T-helper 17 cell (primary cell): Measurements from ENCODE around the gene CDC26. TPM values are rescaled to one million over a fixed set of nuclear protein-coding genes. Genes with fewer than 3 reads are reported as not detected.

Source experiments
- ATAC-seq: fragments of 150-1000 bp; cut with Tn5 transposase; 2 replicates; pipeline ENCODE4 v1.10.0; 2021; ENCODE audit warnings: mild to moderate bottlenecking, moderate library complexity
- DNase-seq, 3 donors: peaks; one replicate each; pipeline versions ENCODE4 v3.0.0 to v3.0.0-alpha.2; 2020 to 2021
- H3K9me3 ChIP-seq: one replicate; pipeline ENCODE4 v1.7.0; 2013; ENCODE audit warnings: low read length, mild to moderate bottlenecking; ENCODE audit not compliant: control insufficient read depth, poor library complexity, severe bottlenecking
- H3K27ac Mint-ChIP-seq: one replicate; pipeline ENCODE4 v1.8.0; 2022; ENCODE audit warnings: mild to moderate bottlenecking, moderate library complexity, mixed read lengths
- H3K27me3 Mint-ChIP-seq: one replicate; pipeline ENCODE4 v1.8.0; 2022; ENCODE audit warnings: mixed read lengths
- H3K36me3 Mint-ChIP-seq: one replicate; pipeline ENCODE4 v1.8.0; 2022; ENCODE audit warnings: low read depth, mixed read lengths
- H3K4me1 Mint-ChIP-seq: one replicate; pipeline ENCODE4 v1.8.0; 2022; ENCODE audit warnings: mild to moderate bottlenecking, mixed read lengths
- H3K4me3 Mint-ChIP-seq: one replicate; pipeline ENCODE4 v1.8.0; 2022; ENCODE audit warnings: mild to moderate bottlenecking, moderate library complexity, mixed read lengths
- total RNA-seq, 4 donors: library from RNA in 2 of 4; stranded (reverse) in 2 of 4; gene quantifications; one replicate each; pipeline ENCODE4 v1.2.3 and lab custom pipeline; 2022 to 2026

Gene CDC26
- total RNA-seq, 2 donors from 2014 or later, result 20.2 to 22.8 TPM

DNA sequence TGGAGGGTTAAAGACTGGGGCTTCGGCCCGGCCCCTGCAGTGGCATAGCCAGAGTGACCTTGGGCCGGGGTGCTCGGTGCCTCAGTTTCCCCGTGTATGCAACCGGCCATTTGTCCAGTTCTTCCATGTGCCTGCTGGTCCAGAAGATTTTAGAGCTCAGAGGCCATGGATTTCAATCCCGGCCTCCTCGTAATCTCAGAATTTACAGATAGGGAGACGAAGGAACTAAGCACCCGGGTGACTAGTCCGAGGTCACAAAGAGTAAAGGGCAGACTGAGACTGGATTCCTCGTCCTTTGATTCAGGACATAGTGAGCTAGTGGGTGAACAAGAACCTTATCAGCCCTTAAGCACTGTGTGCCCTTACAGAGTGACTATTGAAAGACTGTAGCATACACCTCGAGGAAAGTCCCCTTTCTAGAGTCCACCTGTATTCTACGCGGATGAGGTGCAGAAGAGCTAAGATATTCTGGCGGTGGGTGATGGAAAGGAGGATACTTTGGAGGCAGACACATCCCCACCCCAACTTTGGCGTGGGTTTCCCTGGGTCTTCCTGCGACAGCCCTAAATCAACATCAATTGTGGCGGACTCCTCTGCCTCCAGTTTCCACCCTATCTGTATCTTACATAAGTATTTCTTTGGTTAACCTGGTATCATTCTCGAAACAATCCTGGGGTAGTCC lies 53.4 kb downstream of the CDC26 start:
- H3K9me3 ChIP-seq, result no peaks in the 10 kb centered on the region
- Mint-ChIP-seq H3K4me1 (peaks cover 26% of the 10 kb centered on the region), H3K27ac (peak overlapping the region; percentile 90), H3K4me3 (peak overlapping the region; percentile 96), H3K36me3 (no peaks in the 10 kb centered on the region), H3K27me3 (no peaks in the 10 kb centered on the region)
- ATAC-seq, result no peak
- peak in 1 of 3 donors; percentile 4 for DNase-seq

DNA sequence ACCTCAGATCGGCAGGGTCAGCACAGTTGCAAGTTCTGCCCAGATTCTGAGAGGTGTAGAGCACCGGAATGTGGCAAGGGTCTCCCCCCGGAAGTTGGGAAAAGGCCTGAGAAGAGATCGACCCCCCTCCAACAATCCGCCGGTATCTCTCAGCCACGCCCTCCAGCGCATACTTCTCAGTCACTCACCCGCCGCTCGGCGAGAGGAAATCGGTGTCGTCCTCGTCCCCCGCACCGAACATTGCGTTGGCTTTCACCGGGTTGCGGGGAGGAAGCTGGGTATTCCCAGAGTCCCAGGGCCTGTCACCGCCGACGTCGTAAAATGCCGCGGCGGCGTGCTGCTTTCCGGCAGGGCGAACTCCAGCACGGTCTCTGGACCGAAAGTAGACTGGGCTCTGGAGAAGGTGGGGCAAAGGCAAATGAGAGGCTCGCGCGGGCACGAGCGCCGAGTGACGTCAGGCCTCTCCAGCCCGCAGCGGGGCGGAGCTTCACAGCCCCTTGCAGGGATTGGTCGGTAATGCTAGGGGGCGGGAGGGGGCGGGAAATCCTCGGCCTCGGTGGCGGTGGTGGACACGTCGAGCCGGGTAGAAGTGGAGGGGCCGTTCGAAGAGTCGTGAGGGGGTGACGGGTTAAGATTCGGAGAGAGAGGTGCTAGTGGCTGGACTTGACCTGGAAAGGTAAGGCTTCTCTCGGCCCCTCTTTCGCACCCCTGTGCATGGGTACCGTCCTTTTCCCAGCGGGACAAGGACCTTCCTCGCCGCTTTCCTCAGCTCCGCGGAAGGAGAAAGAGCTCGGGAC lies 54.2 kb downstream of the CDC26 start, which contains the start of the genes FKBP15 and SLC31A1:
Gene FKBP15 (minus strand): TSS at position 275 of the 797 bp plus-strand sequence. CDS start 34 bp downstream, at position 241.
Gene SLC31A1 (plus strand): TSS at position 542 of the 797 bp plus-strand sequence. CDS start 34,605 bp downstream, outside the sequence.
- Mint-ChIP-seq H3K27me3 (no peaks in the 10 kb centered on the region), H3K4me3 (peak within 1 kb of the TSS; percentile 96), H3K4me1 (peaks cover 26% of the 10 kb centered on the region), H3K27ac (peak within 1 kb of the TSS; percentile 90), H3K36me3 (no peaks in the 10 kb centered on the region)
- H3K9me3 ChIP-seq, result no peaks in the 10 kb centered on the region
- DNase-seq (peak; percentile 92 to 97 (median 93)), ATAC-seq (peak; percentile 98)

DNA sequence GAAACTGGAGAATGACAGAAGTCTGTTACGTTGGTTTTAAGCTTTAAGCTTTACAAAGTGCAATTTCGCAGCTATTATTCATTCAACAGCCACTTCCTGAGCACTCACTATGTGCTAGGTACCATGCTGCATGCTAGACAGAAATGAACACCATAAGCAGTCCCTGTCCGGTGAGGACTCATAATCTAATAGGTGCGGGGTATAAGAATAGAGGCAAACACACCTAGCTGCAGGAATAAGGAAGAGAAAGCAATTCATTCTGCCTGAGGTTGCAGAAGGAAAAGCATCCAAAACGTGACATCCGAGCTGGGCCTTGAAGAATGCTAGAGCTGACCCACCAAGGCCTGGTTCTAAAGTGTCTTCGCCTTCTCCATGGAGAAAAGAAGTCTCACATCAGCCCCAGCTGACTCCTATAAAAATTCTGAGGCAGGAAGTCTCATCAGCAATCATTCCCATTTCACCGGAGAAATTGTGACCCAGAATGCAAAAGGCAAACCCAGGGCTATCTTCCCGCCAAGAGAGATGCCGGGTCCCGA lies 54.8 kb downstream of the CDC26 start:
- ATAC-seq, result no peak
- Mint-ChIP-seq H3K4me1 (peaks cover 26% of the 10 kb centered on the region), H3K36me3 (no peaks in the 10 kb centered on the region), H3K27me3 (no peaks in the 10 kb centered on the region), H3K4me3 (peak overlapping the region; percentile 96), H3K27ac (peak overlapping the region; percentile 90)
- H3K9me3 ChIP-seq, result no peaks in the 10 kb centered on the region
- DNase-seq, result no peak

DNA sequence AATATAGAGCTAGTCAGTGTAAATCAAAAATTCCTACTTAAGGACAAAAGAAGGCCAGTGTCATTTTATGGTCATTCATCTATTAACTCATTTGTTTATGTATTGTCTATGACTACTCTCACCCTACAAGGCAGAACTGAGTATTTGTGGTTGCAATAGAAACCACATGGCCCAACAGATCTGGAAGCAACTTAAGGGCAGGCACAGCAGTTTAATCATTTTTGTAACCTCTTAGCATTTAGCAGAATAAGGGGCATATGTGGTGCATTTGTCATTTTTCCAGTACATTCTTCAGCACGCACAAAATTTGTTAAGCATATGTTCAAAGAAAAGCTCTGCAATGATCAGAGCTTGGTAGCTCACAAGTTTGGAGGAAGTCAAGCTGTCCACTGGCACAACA lies 55.4 kb downstream of the CDC26 start:
- ATAC-seq, result no peak
- peak overlapping the region; percentile 96 for H3K4me3 Mint-ChIP-seq
- peaks cover 30% of the 10 kb centered on the region for H3K4me1 Mint-ChIP-seq
- H3K36me3 Mint-ChIP-seq, result no peaks in the 10 kb centered on the region
- peak overlapping the region; percentile 90 for H3K27ac Mint-ChIP-seq
- no peaks in the 10 kb centered on the region for H3K9me3 ChIP-seq
- DNase-seq, result no peak
- H3K27me3 Mint-ChIP-seq, result no peaks in the 10 kb centered on the region

DNA sequence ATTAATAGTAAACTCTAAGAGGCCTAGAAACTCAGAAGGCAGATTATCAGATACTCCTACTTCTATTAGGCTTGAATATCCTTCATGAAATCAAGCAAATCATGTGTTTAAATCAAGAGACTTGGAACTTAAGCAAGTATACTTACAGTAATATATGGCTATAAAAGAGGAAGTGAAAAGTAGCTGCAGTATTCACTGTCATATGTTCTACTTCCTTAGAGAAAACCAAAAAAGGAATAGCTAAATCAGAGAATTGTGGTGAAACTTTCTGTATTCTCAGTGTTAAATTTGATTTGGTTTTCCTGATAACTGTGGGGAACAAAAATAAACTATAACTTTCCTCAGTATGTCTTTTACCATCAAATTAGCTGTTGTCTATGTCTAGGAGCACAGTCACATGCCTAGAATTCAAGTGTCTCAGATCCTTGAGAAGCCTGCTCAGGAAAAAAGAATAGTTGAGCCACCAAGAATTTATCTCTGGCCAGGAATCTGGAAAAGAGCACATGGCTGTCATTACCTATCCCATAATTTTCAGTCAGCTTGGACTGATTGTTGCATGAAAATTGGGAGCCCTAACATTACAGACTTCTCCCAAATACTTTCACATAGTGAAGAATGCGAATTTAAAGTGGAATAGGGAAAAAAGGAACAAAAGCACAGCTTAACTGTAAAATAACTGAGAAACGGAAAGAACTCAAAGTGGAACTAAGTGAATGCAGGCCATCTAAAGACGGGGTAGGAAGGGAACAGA lies 56.0 kb downstream of the CDC26 start:
- H3K27me3 Mint-ChIP-seq, result no peaks in the 10 kb centered on the region
- H3K4me1 Mint-ChIP-seq, result peaks cover 33% of the 10 kb centered on the region
- H3K9me3 ChIP-seq, result no peaks in the 10 kb centered on the region
- no peaks in the 10 kb centered on the region for H3K36me3 Mint-ChIP-seq
- peak overlapping the region; percentile 96 for H3K4me3 Mint-ChIP-seq
- H3K27ac Mint-ChIP-seq, result peak overlapping the region; percentile 87
- ATAC-seq (no peak), DNase-seq (no peak)

Other genes starting within 250 kb of the CDC26 start
- 1 to 10 TPM in 1 of 2 donors, under 1 TPM in 1; 0.65 to 1.5 TPM for gene ZFP37, start 218.8 kb downstream of the CDC26 start, total RNA-seq
- gene SLC31A2, start 124.6 kb downstream of the CDC26 start, total RNA-seq, result 10 to 100 TPM in 1 of 2 donors, 1 to 10 TPM in 1; 6.6 to 12.8 TPM
- gene FKBP15, start 54.3 kb downstream of the CDC26 start, total RNA-seq, result 10 to 100 TPM; 19.3 to 24.0 TPM
- 1 to 10 TPM; 2.3 to 4.0 TPM for gene SLC31A1, start 54.0 kb downstream of the CDC26 start, total RNA-seq
- gene PRPF4, start 86 bp upstream of the CDC26 start, total RNA-seq, result 10 to 100 TPM; 17.0 to 17.8 TPM
- not detected for gene RNF183, start 27.8 kb upstream of the CDC26 start, total RNA-seq
- under 1 TPM; 0.82 to 0.86 TPM for gene WDR31, start 64.7 kb upstream of the CDC26 start, total RNA-seq
- gene BSPRY, start 74.0 kb upstream of the CDC26 start, total RNA-seq, result under 1 TPM in 1 of 2 donors, not detected in 1; 0.32 TPM
- 10 to 100 TPM; 13.9 to 14.6 TPM for gene HDHD3, start 101.4 kb upstream of the CDC26 start, total RNA-seq
- gene ALAD, start 125.7 kb upstream of the CDC26 start, total RNA-seq, result 10 to 100 TPM; 19.3 to 21.8 TPM
- gene POLE3, start 135.1 kb upstream of the CDC26 start, total RNA-seq, result 10 to 100 TPM; 46.6 to 63.7 TPM
- gene C9orf43, start 135.2 kb upstream of the CDC26 start, total RNA-seq, result under 1 TPM; 0.47 to 0.65 TPM
- gene RGS3, start 188.2 kb upstream of the CDC26 start, total RNA-seq, result 10 to 100 TPM; 17.4 to 22.0 TPM